WTC11 (cell line): Measurements from ENCODE around the gene CFAP100. TPM values are rescaled to one million over a fixed set of nuclear protein-coding genes. Genes with fewer than 3 reads are reported as not detected.

Experiments
- ATAC-seq: fragments of 200-7000 bp; cut with Tn5 transposase; 2 replicates; pipeline ENCODE4 v1.10.0; 2021; ENCODE audit warnings: mild to moderate bottlenecking, moderate library complexity
- CTCF ChIA-PET: fragments of 300-600 bp; sonication (Branson Sonifier 250); formaldehyde crosslinking; loops from one replicate; lab custom pipeline; 2021; ENCODE audit warnings: antibody characterized with exemption; lab: Charles Lee
- POLR2A ChIA-PET: fragments of 350-600 bp; sonication (Branson Sonifier 250); formaldehyde crosslinking; loops from one replicate; lab custom pipeline; 2021; ENCODE audit warnings: antibody characterized with exemption; lab: Charles Lee
- DNase-seq: peaks from one replicate; pipeline ENCODE4 v3.0.0; 2021; ENCODE audit warnings: low spot score
- H3K27ac Mint-ChIP-seq: 2 replicates; pipeline ENCODE4 v1.8.0; 2021; ENCODE audit warnings: mixed read lengths
- H3K27me3 Mint-ChIP-seq: 2 replicates; pipeline ENCODE4 v1.8.0; 2021; ENCODE audit warnings: low read depth, mild to moderate bottlenecking, moderate library complexity, mixed read lengths
- H3K36me3 Mint-ChIP-seq: 2 replicates; pipeline ENCODE4 v1.8.0; 2021; ENCODE audit warnings: mixed read lengths
- H3K4me1 Mint-ChIP-seq: 2 replicates; pipeline ENCODE4 v1.8.0; 2022; ENCODE audit warnings: mixed read lengths
- H3K4me3 Mint-ChIP-seq: 2 replicates; pipeline ENCODE4 v1.8.0; 2021; ENCODE audit warnings: mild to moderate bottlenecking, moderate library complexity, mixed read lengths
- H3K9me3 Mint-ChIP-seq: 2 replicates; pipeline ENCODE4 v1.8.0; 2021; ENCODE audit warnings: mixed read lengths
- CREB1 ChIP-seq: sonication (generic); formaldehyde crosslinking; IDR thresholded peaks from 2 replicates; pipeline ENCODE4 v1.8.0; 2023; ENCODE audit warnings: mild to moderate bottlenecking, missing genetic modification reagents
- ESRRA ChIP-seq: sonication (generic); formaldehyde crosslinking; IDR thresholded peaks from 2 replicates; pipeline ENCODE4 v1.8.1; 2022; ENCODE audit warnings: mild to moderate bottlenecking, missing genetic modification reagents, borderline replicate concordance
- JAZF1 ChIP-seq: fragments of 250-450 bp; sonication (Bioruptor Pico); IDR thresholded peaks from 2 replicates; pipeline ENCODE4 v1.9.0; 2021; ENCODE audit warnings: moderate library complexity, mild to moderate bottlenecking, inconsistent platforms
- KAT7 ChIP-seq: sonication (generic); formaldehyde crosslinking; IDR thresholded peaks from 2 replicates; pipeline ENCODE4 v1.8.1; 2023; ENCODE audit warnings: missing genetic modification reagents, mild to moderate bottlenecking, borderline replicate concordance
- MXD4 ChIP-seq: fragments of 250-450 bp; sonication (Bioruptor Pico); IDR thresholded peaks from 2 replicates; pipeline ENCODE4 v1.8.0; 2021; ENCODE audit warnings: mild to moderate bottlenecking, moderate library complexity, borderline replicate concordance
- NFE2L1 ChIP-seq: sonication (generic); formaldehyde crosslinking; IDR thresholded peaks from 2 replicates; pipeline ENCODE4 v1.8.1; 2023; ENCODE audit warnings: missing genetic modification reagents
- RORB ChIP-seq: fragments of 250-450 bp; sonication (Bioruptor Pico); IDR thresholded peaks from 2 replicates; pipeline ENCODE4 v1.9.0; 2021; ENCODE audit warnings: mild to moderate bottlenecking
- SMAD3 ChIP-seq: sonication (generic); formaldehyde crosslinking; IDR thresholded peaks from 2 replicates; pipeline ENCODE4 v1.8.0; 2022; ENCODE audit warnings: missing genetic modification reagents, mild to moderate bottlenecking, borderline replicate concordance
- SP1 ChIP-seq: sonication (generic); formaldehyde crosslinking; conservative IDR thresholded peaks from 2 replicates; pipeline ENCODE4 v1.8.1; 2022; ENCODE audit warnings: missing genetic modification reagents
- TCF7 ChIP-seq: sonication (generic); formaldehyde crosslinking; IDR thresholded peaks from 2 replicates; pipeline ENCODE4 v1.8.0; 2022; ENCODE audit warnings: mild to moderate bottlenecking, low read depth, missing genetic modification reagents, moderate library complexity
- TEAD1 ChIP-seq: sonication (generic); formaldehyde crosslinking; IDR thresholded peaks from 2 replicates; pipeline ENCODE4 v1.8.0; 2022; ENCODE audit warnings: mild to moderate bottlenecking, missing genetic modification reagents
- TEAD4 ChIP-seq: sonication (generic); formaldehyde crosslinking; IDR thresholded peaks from 2 replicates; pipeline ENCODE4 v1.8.0; 2022; ENCODE audit warnings: mild to moderate bottlenecking, missing genetic modification reagents
- ZNF219 ChIP-seq: sonication (generic); formaldehyde crosslinking; IDR thresholded peaks from 2 replicates; pipeline ENCODE4 v1.8.0; 2023; ENCODE audit warnings: missing genetic modification reagents, mild to moderate bottlenecking, borderline replicate concordance
- ZNF232 ChIP-seq: sonication (generic); formaldehyde crosslinking; IDR thresholded peaks from 2 replicates; pipeline ENCODE4 v1.8.0; 2022; ENCODE audit warnings: mild to moderate bottlenecking, missing genetic modification reagents
- ZNF416 ChIP-seq: fragments of 250-450 bp; sonication (Bioruptor Pico); IDR thresholded peaks from 2 replicates; pipeline ENCODE4 v1.9.0; 2021; ENCODE audit warnings: mild to moderate bottlenecking, inconsistent platforms
- ZNF671 ChIP-seq: fragments of 250-450 bp; sonication (Bioruptor Pico); IDR thresholded peaks from 2 replicates; pipeline ENCODE4 v1.8.0; 2021; ENCODE audit warnings: mild to moderate bottlenecking
- total RNA-seq: library from RNA; stranded (reverse); gene quantifications from 3 replicates; pipeline ENCODE4 v1.2.3, GENCODE V29; 2021
- TF ChIP-seq, protein P1 (sequence below): fragments of 250-450 bp; sonication (Bioruptor Pico); IDR thresholded peaks from 2 replicates; pipeline ENCODE4 v1.9.0; 2021; ENCODE audit warnings: mild to moderate bottlenecking, borderline replicate concordance
- TF ChIP-seq, protein P2 (sequence below): sonication (generic); formaldehyde crosslinking; IDR thresholded peaks from 2 replicates; pipeline ENCODE4 v1.8.1; 2023; ENCODE audit warnings: mild to moderate bottlenecking, missing genetic modification reagents, moderate library complexity
- TF ChIP-seq, protein P3 (sequence below): fragments of 250-450 bp; sonication (Bioruptor Pico); IDR thresholded peaks from 2 replicates; pipeline ENCODE4 v1.8.0; 2021; ENCODE audit warnings: mild to moderate bottlenecking
- TF ChIP-seq, protein P4 (sequence below): sonication (generic); formaldehyde crosslinking; IDR thresholded peaks from 2 replicates; pipeline ENCODE4 v1.8.1; 2022; ENCODE audit warnings: mild to moderate bottlenecking, missing genetic modification reagents, moderate library complexity, borderline replicate concordance
- TF ChIP-seq, protein P5 (sequence below): sonication (generic); formaldehyde crosslinking; IDR thresholded peaks from 2 replicates; pipeline ENCODE4 v1.8.0; 2023; ENCODE audit warnings: missing genetic modification reagents, mild to moderate bottlenecking, borderline replicate concordance

The CFAP100 gene
- total RNA-seq, 1 experiment from 2014 or later = not detected

DNA sequence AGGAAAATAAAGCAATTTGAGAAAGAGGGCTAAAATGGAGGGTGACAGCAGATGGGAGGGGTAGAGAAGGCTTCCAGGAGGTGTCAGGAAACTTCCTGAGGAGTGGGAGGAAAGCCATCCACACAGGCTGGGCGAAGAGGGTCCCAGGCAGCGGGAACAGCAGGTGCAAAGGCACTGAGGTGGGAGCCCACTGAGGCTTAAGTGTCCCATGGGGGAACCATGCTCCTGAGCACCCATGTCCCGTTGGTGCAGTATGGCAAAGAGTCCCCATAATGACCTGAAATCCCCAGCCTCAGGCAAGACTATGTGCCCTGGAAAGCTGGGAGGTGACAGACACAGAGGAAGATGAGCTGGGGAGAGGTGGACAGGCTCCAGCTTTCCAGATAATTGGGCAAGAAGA, 30.0 kb downstream of the CFAP100 start (continued):
- TF ChIP-seq, protein P1, sequence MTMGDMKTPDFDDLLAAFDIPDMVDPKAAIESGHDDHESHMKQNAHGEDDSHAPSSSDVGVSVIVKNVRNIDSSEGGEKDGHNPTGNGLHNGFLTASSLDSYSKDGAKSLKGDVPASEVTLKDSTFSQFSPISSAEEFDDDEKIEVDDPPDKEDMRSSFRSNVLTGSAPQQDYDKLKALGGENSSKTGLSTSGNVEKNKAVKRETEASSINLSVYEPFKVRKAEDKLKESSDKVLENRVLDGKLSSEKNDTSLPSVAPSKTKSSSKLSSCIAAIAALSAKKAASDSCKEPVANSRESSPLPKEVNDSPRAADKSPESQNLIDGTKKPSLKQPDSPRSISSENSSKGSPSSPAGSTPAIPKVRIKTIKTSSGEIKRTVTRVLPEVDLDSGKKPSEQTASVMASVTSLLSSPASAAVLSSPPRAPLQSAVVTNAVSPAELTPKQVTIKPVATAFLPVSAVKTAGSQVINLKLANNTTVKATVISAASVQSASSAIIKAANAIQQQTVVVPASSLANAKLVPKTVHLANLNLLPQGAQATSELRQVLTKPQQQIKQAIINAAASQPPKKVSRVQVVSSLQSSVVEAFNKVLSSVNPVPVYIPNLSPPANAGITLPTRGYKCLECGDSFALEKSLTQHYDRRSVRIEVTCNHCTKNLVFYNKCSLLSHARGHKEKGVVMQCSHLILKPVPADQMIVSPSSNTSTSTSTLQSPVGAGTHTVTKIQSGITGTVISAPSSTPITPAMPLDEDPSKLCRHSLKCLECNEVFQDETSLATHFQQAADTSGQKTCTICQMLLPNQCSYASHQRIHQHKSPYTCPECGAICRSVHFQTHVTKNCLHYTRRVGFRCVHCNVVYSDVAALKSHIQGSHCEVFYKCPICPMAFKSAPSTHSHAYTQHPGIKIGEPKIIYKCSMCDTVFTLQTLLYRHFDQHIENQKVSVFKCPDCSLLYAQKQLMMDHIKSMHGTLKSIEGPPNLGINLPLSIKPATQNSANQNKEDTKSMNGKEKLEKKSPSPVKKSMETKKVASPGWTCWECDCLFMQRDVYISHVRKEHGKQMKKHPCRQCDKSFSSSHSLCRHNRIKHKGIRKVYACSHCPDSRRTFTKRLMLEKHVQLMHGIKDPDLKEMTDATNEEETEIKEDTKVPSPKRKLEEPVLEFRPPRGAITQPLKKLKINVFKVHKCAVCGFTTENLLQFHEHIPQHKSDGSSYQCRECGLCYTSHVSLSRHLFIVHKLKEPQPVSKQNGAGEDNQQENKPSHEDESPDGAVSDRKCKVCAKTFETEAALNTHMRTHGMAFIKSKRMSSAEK (CRISPR knock-in tag) = no peak
- TF ChIP-seq, protein P2, sequence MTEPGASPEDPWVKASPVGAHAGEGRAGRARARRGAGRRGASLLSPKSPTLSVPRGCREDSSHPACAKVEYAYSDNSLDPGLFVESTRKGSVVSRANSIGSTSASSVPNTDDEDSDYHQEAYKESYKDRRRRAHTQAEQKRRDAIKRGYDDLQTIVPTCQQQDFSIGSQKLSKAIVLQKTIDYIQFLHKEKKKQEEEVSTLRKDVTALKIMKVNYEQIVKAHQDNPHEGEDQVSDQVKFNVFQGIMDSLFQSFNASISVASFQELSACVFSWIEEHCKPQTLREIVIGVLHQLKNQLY (CRISPR knock-in tag) = no peak
- TF ChIP-seq, all 79 proteins: peak for 0

DNA sequence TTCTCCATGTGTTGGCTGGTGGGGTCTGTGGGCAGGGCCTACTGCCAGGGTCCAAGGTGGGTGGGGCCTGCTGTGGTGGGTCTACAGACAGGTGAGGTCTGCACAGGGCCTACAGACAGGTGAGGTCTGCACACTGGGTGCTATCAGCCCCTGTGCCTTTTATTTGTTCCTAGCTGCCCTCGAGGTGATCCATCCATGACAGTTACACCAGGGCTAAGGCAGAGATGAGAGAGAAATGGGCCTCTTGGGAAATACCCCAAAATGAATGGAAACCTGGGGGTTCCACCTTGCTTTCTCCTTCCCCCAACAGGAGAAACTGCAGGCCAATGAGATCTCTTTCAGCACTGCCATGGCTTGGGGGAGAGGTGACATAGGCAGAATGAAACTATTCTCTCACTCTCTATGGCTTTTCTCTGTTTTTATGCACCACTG, 36.4 kb downstream of the CFAP100 start:
- H3K9me3 Mint-ChIP-seq = peaks cover 10% of the 10 kb centered on the region

DNA sequence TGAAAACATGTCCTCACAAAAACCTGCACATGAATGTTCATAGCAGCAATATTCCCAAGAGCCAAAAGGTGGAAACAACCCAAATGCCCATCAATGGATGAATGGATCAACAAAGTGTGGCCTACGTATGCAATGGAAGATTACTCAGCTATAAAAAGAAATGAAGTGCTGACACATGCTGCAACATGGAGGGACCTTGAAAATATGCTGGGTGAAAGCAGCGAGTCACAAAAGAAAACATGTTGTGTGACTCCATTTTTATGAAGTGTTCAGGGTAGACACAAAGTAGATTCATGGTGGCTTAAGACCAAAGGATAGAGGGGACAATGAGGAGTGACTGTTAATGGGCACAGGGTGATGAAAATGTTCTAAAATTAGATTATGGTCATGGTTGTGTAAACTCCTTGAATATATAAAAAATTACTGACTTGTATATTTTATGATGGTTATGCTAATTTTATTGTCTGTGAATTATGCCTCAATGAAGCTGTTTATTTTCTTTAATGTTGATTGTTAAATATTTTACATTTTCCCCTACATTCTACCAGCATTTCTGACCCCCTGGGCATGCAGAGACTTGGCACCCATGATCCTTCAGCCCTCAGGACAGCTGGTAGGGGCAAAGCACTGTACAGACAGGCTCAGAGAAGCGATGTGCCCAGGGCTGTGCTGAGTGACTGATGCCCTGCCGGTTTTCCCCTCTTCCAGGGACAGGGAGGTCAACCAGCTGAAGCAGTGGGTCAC, 37.8 kb downstream of the CFAP100 start:
- no peak overlapping the region for H3K27ac Mint-ChIP-seq
- peaks cover 4% of the 10 kb centered on the region; the same call in 1 of the 2 replicates for H3K9me3 Mint-ChIP-seq
- POLR2A ChIA-PET = no interaction called here
- no peak for ATAC-seq
- no peaks in the 10 kb centered on the region for H3K4me1 Mint-ChIP-seq
- DNase-seq = no peak
- H3K4me3 Mint-ChIP-seq = no peak overlapping the region
- no peaks in the 10 kb centered on the region for H3K27me3 Mint-ChIP-seq
- peaks cover 2% of the 10 kb centered on the region for H3K36me3 Mint-ChIP-seq
- CTCF ChIA-PET = no interaction called here
- TF ChIP-seq SMAD3 (no peak), TEAD1 (CRISPR knock-in tag) (no peak), ESRRA (CRISPR knock-in tag) (no peak), TCF7 (CRISPR knock-in tag) (no peak), JAZF1 (CRISPR knock-in tag) (no peak), ZNF671 (CRISPR knock-in tag) (no peak), ZNF232 (CRISPR knock-in tag) (no peak), NFE2L1 (CRISPR knock-in tag) (no peak)
- TF ChIP-seq, protein P3, sequence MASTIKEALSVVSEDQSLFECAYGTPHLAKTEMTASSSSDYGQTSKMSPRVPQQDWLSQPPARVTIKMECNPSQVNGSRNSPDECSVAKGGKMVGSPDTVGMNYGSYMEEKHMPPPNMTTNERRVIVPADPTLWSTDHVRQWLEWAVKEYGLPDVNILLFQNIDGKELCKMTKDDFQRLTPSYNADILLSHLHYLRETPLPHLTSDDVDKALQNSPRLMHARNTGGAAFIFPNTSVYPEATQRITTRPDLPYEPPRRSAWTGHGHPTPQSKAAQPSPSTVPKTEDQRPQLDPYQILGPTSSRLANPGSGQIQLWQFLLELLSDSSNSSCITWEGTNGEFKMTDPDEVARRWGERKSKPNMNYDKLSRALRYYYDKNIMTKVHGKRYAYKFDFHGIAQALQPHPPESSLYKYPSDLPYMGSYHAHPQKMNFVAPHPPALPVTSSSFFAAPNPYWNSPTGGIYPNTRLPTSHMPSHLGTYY (CRISPR knock-in tag) = no peak
- TF ChIP-seq, protein P2 (CRISPR knock-in tag) = no peak

More for the DNA sequence above, 36.4 kb downstream of the CFAP100 start:
- no peak overlapping the region for H3K27ac Mint-ChIP-seq
- no peak for TF ChIP-seq MXD4 (CRISPR knock-in tag)
- no peak for TF ChIP-seq SP1 (CRISPR knock-in tag)
- TF ChIP-seq, protein P4, sequence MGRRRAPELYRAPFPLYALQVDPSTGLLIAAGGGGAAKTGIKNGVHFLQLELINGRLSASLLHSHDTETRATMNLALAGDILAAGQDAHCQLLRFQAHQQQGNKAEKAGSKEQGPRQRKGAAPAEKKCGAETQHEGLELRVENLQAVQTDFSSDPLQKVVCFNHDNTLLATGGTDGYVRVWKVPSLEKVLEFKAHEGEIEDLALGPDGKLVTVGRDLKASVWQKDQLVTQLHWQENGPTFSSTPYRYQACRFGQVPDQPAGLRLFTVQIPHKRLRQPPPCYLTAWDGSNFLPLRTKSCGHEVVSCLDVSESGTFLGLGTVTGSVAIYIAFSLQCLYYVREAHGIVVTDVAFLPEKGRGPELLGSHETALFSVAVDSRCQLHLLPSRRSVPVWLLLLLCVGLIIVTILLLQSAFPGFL (CRISPR knock-in tag) = no peak
- no peak for TF ChIP-seq SMAD3
- no peak for TF ChIP-seq TEAD4
- TF ChIP-seq CREB1 (CRISPR knock-in tag) = no peak
- TF ChIP-seq RORB (CRISPR knock-in tag) = no peak
- no peak for TF ChIP-seq KAT7 (CRISPR knock-in tag)
- TF ChIP-seq ZNF416 = no peak
- TF ChIP-seq ZNF219 (CRISPR knock-in tag) = no peak
- TF ChIP-seq, protein P5, sequence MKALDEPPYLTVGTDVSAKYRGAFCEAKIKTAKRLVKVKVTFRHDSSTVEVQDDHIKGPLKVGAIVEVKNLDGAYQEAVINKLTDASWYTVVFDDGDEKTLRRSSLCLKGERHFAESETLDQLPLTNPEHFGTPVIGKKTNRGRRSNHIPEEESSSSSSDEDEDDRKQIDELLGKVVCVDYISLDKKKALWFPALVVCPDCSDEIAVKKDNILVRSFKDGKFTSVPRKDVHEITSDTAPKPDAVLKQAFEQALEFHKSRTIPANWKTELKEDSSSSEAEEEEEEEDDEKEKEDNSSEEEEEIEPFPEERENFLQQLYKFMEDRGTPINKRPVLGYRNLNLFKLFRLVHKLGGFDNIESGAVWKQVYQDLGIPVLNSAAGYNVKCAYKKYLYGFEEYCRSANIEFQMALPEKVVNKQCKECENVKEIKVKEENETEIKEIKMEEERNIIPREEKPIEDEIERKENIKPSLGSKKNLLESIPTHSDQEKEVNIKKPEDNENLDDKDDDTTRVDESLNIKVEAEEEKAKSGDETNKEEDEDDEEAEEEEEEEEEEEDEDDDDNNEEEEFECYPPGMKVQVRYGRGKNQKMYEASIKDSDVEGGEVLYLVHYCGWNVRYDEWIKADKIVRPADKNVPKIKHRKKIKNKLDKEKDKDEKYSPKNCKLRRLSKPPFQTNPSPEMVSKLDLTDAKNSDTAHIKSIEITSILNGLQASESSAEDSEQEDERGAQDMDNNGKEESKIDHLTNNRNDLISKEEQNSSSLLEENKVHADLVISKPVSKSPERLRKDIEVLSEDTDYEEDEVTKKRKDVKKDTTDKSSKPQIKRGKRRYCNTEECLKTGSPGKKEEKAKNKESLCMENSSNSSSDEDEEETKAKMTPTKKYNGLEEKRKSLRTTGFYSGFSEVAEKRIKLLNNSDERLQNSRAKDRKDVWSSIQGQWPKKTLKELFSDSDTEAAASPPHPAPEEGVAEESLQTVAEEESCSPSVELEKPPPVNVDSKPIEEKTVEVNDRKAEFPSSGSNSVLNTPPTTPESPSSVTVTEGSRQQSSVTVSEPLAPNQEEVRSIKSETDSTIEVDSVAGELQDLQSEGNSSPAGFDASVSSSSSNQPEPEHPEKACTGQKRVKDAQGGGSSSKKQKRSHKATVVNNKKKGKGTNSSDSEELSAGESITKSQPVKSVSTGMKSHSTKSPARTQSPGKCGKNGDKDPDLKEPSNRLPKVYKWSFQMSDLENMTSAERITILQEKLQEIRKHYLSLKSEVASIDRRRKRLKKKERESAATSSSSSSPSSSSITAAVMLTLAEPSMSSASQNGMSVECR (CRISPR knock-in tag) = no peak
- no peak for DNase-seq
- ChIA-PET CTCF (no interaction called here), POLR2A (no interaction called here)
- ATAC-seq = no peak
- peaks cover 9% of the 10 kb centered on the region for H3K36me3 Mint-ChIP-seq
- H3K27me3 Mint-ChIP-seq = no peaks in the 10 kb centered on the region; the same call in 1 of the 2 replicates
- no peaks in the 10 kb centered on the region for H3K4me1 Mint-ChIP-seq
- H3K4me3 Mint-ChIP-seq = no peak overlapping the region
